Naive B cell (primary cell): Measurements from ENCODE around the gene RFTN1. TPM values are rescaled to one million over a fixed set of nuclear protein-coding genes. Genes with fewer than 3 reads are reported as not detected.

Experiments
- ATAC-seq, 2 donors: fragments of 150-1000 bp; cut with Tn5 transposase; 2 replicates each; pipeline ENCODE4 v1.10.0; 2021; ENCODE audit warnings: low read depth in 2 of 2, mild to moderate bottlenecking in 2 of 2, moderate library complexity in 2 of 2
- DNase-seq: peaks from one replicate; pipeline ENCODE4 v3.0.0; 2022
- H3K27ac Mint-ChIP-seq, 6 donors: one replicate each; pipeline ENCODE4 v1.8.0; 2020 to 2022; ENCODE audit warnings: mild to moderate bottlenecking in 6 of 6, mixed read lengths in 6 of 6, moderate library complexity in 5 of 6, inconsistent platforms in 2 of 6
- H3K27me3 Mint-ChIP-seq, 3 donors: one replicate each; pipeline ENCODE4 v1.8.0; 2021 to 2022; ENCODE audit warnings: mixed read lengths in 3 of 3, mild to moderate bottlenecking in 1 of 3
- H3K36me3 Mint-ChIP-seq, 2 donors: one replicate each; pipeline ENCODE4 v1.8.0; 2020 to 2022; ENCODE audit warnings: mixed read lengths in 2 of 2, inconsistent platforms in 1 of 2, mild to moderate bottlenecking in 1 of 2
- H3K4me1 Mint-ChIP-seq, 3 donors: one replicate each; pipeline ENCODE4 v1.8.0; 2020 to 2022; ENCODE audit warnings: mixed read lengths in 3 of 3, inconsistent platforms in 1 of 3, mild to moderate bottlenecking in 1 of 3, moderate library complexity in 1 of 3
- H3K4me3 Mint-ChIP-seq, 8 donors: one replicate each; pipeline ENCODE4 v1.8.0; 2020 to 2022; ENCODE audit warnings: mild to moderate bottlenecking in 8 of 8, mixed read lengths in 8 of 8, moderate library complexity in 8 of 8, inconsistent platforms in 2 of 8
- H3K9me3 Mint-ChIP-seq, 7 donors: one replicate each; pipeline ENCODE4 v1.8.0; 2020 to 2022; ENCODE audit warnings: mixed read lengths in 7 of 7, mild to moderate bottlenecking in 5 of 7, inconsistent platforms in 2 of 7, moderate library complexity in 1 of 7
- polyA plus RNA-seq, 6 donors: library from polyadenylated mRNA; unstranded; fragments of 300-500 nt; fragmentation: Illumina TruSeq; gene quantifications; one replicate each; pipeline ENCODE4 v1.2.3, GENCODE V29; 2021; ENCODE audit warnings: low read depth in 6 of 6

Gene RFTN1
- polyA plus RNA-seq, 6 donors from 2014 or later: 63.0 to 147 (median 106) TPM

DNA sequence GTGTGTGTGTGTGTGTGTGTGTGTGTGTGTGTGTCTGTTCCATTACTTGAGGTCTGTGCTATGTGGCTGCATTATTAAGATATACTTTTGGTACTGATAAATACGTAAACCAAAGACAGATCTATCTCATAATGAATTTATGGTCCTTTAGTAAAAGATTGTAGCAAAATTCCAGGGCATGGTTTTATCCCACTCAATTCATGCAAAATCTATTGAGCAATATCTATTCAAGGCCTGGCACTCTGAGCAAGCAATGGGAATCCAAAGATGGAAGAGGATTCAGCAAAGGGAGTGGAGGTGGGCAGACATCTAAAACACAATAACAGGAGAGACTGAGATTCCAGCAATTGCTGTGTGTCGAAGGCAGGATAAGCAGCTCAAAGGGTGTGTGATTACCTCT lies 86.8 kb downstream of the RFTN1 start:
- Mint-ChIP-seq H3K9me3 (no peaks in the 10 kb centered on the region), H3K4me1 (peaks cover 26 to 71% (median 57%) of the 10 kb centered on the region in 3 donors), H3K4me3 (no peak overlapping the region), H3K36me3 (peaks cover 16 to 27% of the 10 kb centered on the region in 2 donors), H3K27ac (no peak overlapping the region), H3K27me3 (peaks cover 0 to 5% (median 0%) of the 10 kb centered on the region in 3 donors)
- no peak for DNase-seq
- ATAC-seq: no peak

DNA sequence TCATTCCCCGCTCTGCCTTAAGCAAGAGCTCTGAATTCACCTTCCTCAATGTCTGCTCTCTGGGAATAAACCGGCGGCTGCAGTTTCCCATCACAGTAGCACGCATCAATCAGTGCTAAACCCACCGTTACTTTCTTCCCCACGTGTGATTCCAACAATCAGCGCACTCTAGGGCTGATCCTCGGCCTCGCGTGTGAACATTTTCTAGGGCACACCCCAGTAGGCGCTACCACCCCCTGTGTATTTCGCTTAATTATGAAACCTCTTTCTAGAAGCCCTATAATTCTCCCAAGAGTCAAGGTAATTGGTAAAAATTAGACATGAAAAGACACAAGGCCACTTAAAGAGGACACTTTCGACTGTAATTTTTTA lies 87.5 kb downstream of the RFTN1 start:
- DNase-seq (no peak), ATAC-seq (no peak)
- H3K27me3 Mint-ChIP-seq: peaks cover 0 to 5% (median 0%) of the 10 kb centered on the region in 3 donors
- peaks cover 16 to 24% of the 10 kb centered on the region in 2 donors for H3K36me3 Mint-ChIP-seq
- H3K4me3 Mint-ChIP-seq: peak overlapping the region in 1 of 8 donors; percentile 17
- peak overlapping the region in 1 of 6 donors; percentile 21 for H3K27ac Mint-ChIP-seq
- no peaks in the 10 kb centered on the region for H3K9me3 Mint-ChIP-seq
- peaks cover 20 to 71% (median 50%) of the 10 kb centered on the region in 3 donors for H3K4me1 Mint-ChIP-seq

DNA sequence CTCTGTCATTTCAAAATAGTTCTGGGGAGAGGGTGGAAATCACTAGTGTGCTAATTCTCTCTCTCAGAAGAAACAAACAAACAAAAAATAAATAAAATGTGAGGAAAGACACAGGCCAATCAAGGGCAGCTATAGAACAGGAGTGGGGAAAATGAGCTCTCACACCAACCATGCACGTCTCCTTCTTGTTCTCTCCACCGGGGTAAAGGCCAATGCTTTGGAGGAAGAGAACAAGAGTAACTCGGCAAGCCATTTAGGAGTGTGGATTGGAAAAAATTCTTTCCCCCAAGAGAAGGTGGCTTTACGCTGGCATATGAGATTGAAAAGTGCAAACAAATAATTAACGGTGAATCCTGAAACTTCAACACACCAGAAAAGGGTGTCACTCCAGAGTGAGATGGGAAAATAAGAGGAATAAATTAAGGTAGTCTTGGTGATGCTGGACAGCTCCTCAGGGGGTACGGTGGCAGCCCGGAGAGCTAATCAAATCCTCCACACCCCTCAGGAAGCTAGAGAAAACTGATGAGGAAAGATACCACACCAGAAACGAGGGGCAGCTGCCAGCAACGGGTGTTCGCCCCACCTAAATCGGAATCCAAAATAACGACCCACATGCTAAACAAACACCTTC lies 88.0 kb downstream of the RFTN1 start:
- peak overlapping the region in 1 of 6 donors; percentile 21 for H3K27ac Mint-ChIP-seq
- no peaks in the 10 kb centered on the region for H3K9me3 Mint-ChIP-seq
- no peak overlapping the region for H3K4me3 Mint-ChIP-seq
- H3K36me3 Mint-ChIP-seq: peaks cover 16 to 19% of the 10 kb centered on the region in 2 donors
- ATAC-seq (no peak), DNase-seq (no peak)
- H3K27me3 Mint-ChIP-seq: peaks cover 0 to 5% (median 0%) of the 10 kb centered on the region in 3 donors
- peaks cover 15 to 70% (median 45%) of the 10 kb centered on the region in 3 donors for H3K4me1 Mint-ChIP-seq

DNA sequence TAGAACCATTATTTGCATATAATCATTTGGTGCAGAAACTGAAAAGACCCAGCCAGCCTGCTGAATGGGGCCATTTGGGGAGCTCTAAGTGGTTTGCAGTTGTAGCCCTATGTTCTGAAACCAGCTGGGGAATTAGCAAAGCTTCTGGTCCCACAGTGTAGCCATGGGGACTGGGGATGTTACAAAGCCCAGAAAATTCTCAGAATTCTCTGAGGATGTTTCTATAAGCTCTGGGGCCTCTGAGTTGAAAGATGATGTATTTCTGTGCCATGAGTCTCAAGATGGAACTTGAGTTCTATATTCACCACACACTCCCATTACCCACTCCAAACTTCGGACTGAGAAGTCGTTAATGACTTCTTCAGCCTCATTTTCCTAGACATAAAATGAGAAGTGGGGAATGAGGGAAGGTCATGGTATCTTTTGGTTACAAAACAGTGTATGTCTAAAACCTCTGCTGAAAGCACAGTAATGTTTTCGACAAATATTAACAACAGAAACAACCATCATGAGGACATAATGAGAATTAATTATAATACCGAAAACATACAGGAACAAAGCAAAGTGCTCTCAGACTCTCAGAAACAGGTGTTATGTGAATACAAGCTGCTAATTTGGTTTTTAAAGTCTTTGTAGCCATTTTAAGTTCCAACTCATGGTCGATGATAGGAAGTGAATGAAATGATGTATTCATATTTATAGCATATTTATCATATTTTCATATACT lies 89.4 kb downstream of the RFTN1 start:
- Mint-ChIP-seq H3K27ac (peak overlapping the region in 1 of 6 donors; percentile 16), H3K4me3 (no peak overlapping the region), H3K36me3 (peaks cover 14 to 16% of the 10 kb centered on the region in 2 donors), H3K4me1 (peaks cover 15 to 68% (median 40%) of the 10 kb centered on the region in 3 donors), H3K9me3 (no peaks in the 10 kb centered on the region), H3K27me3 (peaks cover 0 to under 1% (median 0%) of the 10 kb centered on the region in 3 donors)
- DNase-seq (no peak), ATAC-seq (no peak)

DNA sequence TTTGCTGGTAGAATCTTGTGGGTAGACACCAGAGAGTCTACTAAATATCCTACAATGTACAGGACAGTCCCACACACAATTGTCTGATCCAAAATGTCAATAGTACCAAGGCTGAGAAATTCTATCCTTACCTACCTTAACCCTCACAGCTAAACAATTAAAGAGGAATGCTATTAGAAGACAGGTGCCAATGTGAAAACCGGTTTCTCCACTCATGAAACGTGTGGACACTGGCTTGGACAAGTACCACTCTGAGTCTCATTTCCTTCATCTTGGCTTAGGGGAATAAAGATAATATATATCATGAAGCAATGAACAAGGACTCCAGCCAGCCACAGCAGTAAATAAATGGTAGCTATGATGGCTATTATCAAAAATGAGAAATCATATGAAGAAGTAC lies 90.2 kb downstream of the RFTN1 start:
- Mint-ChIP-seq H3K9me3 (no peaks in the 10 kb centered on the region), H3K36me3 (peaks cover 16 to 17% of the 10 kb centered on the region in 2 donors), H3K27me3 (no peaks in the 10 kb centered on the region), H3K4me3 (no peak overlapping the region), H3K27ac (peak overlapping the region in 1 of 6 donors; percentile 11), H3K4me1 (peaks cover 19 to 66% (median 38%) of the 10 kb centered on the region in 3 donors)
- no peak for ATAC-seq
- no peak for DNase-seq

DNA sequence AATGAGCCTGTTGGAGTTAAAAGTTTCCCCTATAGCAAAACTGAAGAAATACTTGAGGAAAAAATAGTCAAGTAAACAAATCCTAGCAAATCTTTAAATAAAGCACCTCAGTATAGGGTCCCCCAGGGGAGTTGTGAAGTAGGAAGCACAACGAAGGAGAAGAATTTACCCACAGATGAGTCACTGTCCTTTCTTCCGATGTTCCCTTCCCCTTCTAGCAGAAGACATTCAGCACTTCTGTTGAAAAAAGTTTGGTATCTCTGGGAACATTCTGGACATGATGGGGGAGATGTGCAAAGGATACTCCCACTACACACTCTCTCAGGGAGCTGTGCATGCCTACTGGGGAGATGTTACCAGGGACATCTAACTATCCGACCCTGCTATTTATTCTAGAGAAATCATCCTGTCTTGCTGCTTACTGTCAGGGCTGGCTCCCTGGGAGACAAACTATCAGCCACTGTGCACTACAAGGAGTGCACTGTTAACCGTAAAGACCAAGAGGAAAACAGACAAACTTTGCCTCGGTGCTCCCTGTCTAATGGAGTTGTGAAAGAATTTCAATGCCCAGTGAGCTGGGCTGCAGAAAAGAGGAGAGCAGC lies 93.8 kb downstream of the RFTN1 start:
- H3K4me3 Mint-ChIP-seq: no peak overlapping the region
- H3K4me1 Mint-ChIP-seq: peaks cover 26 to 59% (median 29%) of the 10 kb centered on the region in 3 donors
- peak overlapping the region in 3 of 6 donors; percentile 13 to 65 (median 20) for H3K27ac Mint-ChIP-seq
- ATAC-seq: no peak
- no peaks in the 10 kb centered on the region for H3K9me3 Mint-ChIP-seq
- DNase-seq: no peak
- peaks cover 0 to 6% of the 10 kb centered on the region in 2 donors for H3K36me3 Mint-ChIP-seq
- H3K27me3 Mint-ChIP-seq: no peaks in the 10 kb centered on the region

DNA sequence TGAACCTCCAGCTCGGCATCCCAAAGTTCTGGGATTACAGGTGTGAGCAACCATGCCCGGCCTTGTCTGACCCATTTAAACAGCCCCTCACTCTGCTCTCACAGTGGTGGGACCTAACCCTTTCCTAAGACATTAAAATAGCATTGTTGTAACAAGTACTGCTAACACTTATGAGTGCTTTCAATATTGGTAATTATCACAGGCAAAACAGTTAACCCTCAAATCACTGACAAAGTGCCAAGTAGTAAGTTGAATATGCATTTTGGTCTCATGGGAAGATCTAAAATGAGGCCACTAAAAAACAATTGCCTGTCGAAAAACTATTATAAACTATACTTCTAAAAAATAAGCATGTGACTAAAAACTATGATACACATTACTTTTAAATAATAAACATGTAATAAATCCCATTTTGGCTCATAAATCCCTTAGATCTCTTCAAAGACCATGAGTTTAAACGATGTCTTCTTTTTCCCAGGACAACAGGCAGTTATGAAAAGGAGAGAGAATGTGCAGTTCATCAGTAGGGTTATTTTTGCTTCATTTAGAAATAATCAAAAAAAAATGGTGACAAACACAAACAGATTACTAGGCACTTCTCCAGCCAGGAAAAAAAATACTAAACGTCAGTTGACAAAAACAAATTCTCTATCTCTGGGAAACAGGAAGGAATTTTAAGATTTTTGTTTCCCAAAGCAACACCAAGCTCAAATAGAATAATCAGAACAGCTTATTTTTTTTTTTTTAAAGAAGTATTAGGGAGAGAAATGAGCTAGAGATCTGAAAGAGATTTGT lies 95.4 kb downstream of the RFTN1 start:
- H3K4me3 Mint-ChIP-seq: no peak overlapping the region
- no peaks in the 10 kb centered on the region for H3K9me3 Mint-ChIP-seq
- H3K4me1 Mint-ChIP-seq: peaks cover 40 to 67% (median 45%) of the 10 kb centered on the region in 3 donors
- peaks cover 0 to 6% of the 10 kb centered on the region in 2 donors for H3K36me3 Mint-ChIP-seq
- H3K27ac Mint-ChIP-seq: no peak overlapping the region
- ATAC-seq: no peak
- DNase-seq: no peak
- H3K27me3 Mint-ChIP-seq: no peaks in the 10 kb centered on the region

DNA sequence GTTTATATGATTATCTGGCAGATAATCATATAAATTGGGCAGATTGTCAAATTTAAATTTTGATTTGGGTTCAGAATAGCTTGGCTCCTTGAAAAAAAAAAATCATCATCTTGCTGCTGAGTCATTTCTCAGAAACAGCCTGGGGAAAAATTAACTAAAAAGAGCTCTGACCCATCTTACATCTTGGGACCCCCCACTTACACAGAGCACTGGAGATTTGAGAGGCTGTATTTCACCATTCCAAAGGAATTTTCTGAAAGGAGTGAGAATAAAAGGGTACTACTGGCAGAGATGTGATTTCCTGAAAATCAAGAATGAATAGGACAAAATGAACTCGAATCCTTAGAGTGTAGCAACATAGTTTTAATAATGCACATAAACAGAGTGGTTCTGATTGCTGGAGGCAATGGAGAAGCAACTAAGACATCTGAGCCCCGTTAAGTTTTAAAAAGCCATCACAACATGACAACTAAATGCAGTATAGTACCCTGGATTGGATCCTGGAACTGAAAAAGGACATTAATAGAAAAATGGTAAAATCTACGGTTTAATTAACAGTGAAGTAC lies 97.5 kb downstream of the RFTN1 start:
- DNase-seq (no peak), ATAC-seq (no peak)
- Mint-ChIP-seq H3K4me1 (peaks cover 53 to 76% (median 65%) of the 10 kb centered on the region in 3 donors), H3K9me3 (peaks cover 0 to 2% (median 0%) of the 10 kb centered on the region in 7 donors), H3K27ac (peak overlapping the region in 1 of 6 donors; percentile 44), H3K27me3 (no peaks in the 10 kb centered on the region), H3K4me3 (no peak overlapping the region), H3K36me3 (peaks cover 0 to 6% of the 10 kb centered on the region in 2 donors)

DNA sequence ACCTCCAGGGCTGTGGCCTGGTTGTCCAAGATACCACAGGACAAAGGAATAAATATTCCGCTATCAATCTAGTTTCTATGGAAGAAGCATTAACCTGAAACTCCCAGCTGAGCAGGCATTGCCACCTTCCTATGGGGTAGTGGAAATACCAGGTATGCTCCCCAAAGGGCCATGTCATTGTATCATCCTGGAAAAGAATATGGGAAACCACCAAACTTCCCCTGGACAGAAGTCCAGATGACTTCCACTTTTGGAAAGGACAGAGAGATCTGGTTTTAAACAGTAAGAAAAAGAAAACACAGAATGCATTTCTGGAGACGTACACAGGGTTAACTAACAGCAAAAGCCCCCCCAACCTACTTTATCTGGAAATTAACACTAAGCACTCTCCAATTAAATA lies 100.2 kb downstream of the RFTN1 start:
- Mint-ChIP-seq H3K4me3 (peak overlapping the region in 1 of 8 donors; percentile 34), H3K9me3 (peaks cover 0 to 2% (median 0%) of the 10 kb centered on the region in 7 donors), H3K27ac (peak overlapping the region in 2 of 6 donors; percentile 12 to 48), H3K36me3 (peaks cover 0 to 2% of the 10 kb centered on the region in 2 donors), H3K4me1 (peaks cover 42 to 65% (median 52%) of the 10 kb centered on the region in 3 donors), H3K27me3 (no peaks in the 10 kb centered on the region)
- ATAC-seq (no peak), DNase-seq (no peak)

DNA sequence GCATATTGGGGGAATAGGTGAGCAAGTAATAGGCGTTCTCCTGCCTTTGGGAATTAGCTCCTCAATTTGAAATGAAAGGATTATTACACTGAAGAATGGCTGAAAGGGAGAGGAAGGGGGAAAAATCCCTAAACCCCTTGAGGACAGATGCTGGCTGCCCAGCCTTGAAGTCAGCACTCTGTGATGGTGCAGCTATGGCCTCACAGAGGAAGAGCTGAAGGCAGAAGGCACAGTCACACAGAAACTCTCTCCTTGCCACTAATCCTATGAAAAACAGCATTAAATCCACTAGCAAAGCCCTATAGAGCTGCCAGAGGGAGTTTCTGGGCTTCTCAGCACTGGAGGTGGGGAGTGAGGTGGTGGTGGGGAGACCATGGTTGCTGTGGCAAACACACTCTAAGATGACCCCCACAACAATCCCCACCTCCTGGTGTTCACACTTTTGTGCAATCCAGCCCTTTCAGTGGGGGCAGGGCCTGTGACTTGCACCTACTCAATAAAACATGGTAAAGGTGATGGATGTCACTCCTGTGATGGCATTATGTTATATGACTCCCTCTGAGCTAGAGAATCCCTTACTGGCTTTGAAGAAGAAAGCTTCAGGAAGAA lies 101.2 kb downstream of the RFTN1 start:
- peaks cover 42 to 65% (median 56%) of the 10 kb centered on the region in 3 donors for H3K4me1 Mint-ChIP-seq
- H3K4me3 Mint-ChIP-seq: peak overlapping the region in 2 of 8 donors; percentile 56 to 71
- no peak for ATAC-seq
- DNase-seq: no peak
- peaks cover 0 to 2% (median 0%) of the 10 kb centered on the region in 7 donors for H3K9me3 Mint-ChIP-seq
- no peaks in the 10 kb centered on the region for H3K27me3 Mint-ChIP-seq
- peak overlapping the region in 4 of 6 donors; percentile 4 to 78 (median 31) for H3K27ac Mint-ChIP-seq
- H3K36me3 Mint-ChIP-seq: peaks cover 9% of the 10 kb centered on the region in 2 donors

DNA sequence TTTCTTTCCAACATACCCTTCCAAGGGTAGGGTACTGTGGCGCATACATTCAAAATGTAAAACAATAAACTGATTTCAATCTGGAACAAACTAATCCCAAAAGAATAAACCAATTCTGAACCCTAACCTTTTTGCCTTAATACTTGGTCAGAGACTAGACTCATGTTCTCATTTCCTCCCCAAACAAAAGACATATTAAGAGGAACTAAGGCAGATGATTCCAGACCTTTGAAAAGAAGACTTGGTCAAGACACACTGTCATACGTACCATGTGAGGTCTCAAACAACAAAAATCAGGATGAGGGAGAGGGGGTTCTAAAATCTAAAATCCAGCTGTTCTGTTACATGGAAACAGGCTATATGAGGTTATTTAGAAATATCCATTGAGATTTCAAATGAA lies 102.1 kb downstream of the RFTN1 start:
- Mint-ChIP-seq H3K27me3 (no peaks in the 10 kb centered on the region), H3K36me3 (peaks cover 9% of the 10 kb centered on the region in 2 donors), H3K27ac (peak overlapping the region in 5 of 6 donors; percentile 0 to 26 (median 22)), H3K4me1 (peaks cover 38 to 61% (median 52%) of the 10 kb centered on the region in 3 donors), H3K9me3 (peaks cover 0 to 2% (median 0%) of the 10 kb centered on the region in 7 donors), H3K4me3 (peak overlapping the region in 3 of 8 donors; percentile 0 to 45 (median 32))
- ATAC-seq: peak; percentile 56 to 64
- DNase-seq: no peak

DNA sequence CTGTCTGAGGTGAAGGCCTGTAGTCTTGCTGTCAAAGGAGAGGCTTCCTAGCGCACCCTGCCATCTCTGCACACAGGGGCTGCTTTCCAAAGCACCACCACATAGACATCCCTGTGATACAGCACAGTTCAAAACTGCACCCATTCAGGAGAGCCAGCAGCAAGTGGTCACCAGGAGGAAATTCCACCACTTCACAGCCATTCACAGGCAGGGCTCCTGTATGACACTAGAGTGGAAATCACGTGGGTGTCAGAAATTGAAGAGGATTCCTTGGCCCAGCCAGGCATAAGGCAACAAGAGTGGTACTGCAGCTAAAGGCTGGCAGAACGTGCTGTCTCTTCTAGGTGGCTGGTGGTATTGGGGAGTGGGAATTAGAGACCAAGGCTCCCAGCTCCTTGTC lies 102.8 kb downstream of the RFTN1 start:
- no peak for ATAC-seq

More for the DNA sequence above, 102.8 kb downstream of the RFTN1 start:
- H3K36me3 Mint-ChIP-seq: peaks cover 9% of the 10 kb centered on the region in 2 donors
- peaks cover 0 to 2% (median 0%) of the 10 kb centered on the region in 7 donors for H3K9me3 Mint-ChIP-seq
- peak overlapping the region in 1 of 6 donors; percentile 3 for H3K27ac Mint-ChIP-seq
- H3K4me1 Mint-ChIP-seq: peaks cover 36 to 59% (median 51%) of the 10 kb centered on the region in 3 donors
- no peaks in the 10 kb centered on the region for H3K27me3 Mint-ChIP-seq
- DNase-seq: no peak
- H3K4me3 Mint-ChIP-seq: no peak overlapping the region
